ENCODE results near the gene FCHO2.
"Not testable (repeated sequence)": the region's sequence is repeated elsewhere in the genome, so short reads cannot be mapped to it uniquely, and the experiment has no call there.

FCHO2 gene

DNA sequence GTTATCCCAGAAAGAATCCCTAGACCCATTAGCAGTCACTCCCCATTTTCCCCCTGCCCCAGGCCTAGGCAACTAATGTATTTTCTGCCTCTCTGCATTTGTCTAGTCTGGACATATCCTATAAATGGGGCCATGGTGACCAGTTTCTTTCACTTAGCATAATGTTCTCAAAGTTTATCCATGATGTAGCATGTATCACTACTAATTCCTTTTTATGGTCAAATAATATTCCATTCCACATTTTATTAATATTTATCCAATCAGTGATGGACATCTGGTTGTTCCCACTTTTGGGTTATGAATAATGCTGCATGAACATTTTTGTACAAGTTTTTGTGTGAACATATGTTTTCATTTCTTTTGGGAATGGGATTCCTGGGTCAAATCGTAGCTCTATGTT, 1.5 kb downstream of the FCHO2 start:
- Histone ChIP-seq H3K4me3 (ENCODE audit: low read depth in 1 of 2, low read length in 2 of 2) (peak overlapping the region in 1 of 2 donors; percentile 69), H3K9me3 (ENCODE audit: low read length) (no peaks in the 10 kb centered on the region), H3K36me3 (ENCODE audit: insufficient read depth, low read length) (no peaks in the 10 kb centered on the region), H3K9ac (ENCODE audit: low read length) (peak overlapping the region; percentile 63), H3K4me1 (ENCODE audit: insufficient read depth, low read length) (peaks cover 34% of the 10 kb centered on the region), H3K27me3 (ENCODE audit: control insufficient read depth in 1 of 2, insufficient read depth in 2 of 2, low read length in 2 of 2) (no peaks in the 10 kb centered on the region), H3K27ac (ENCODE audit: low read depth, low read length) (no peak overlapping the region)

DNA sequence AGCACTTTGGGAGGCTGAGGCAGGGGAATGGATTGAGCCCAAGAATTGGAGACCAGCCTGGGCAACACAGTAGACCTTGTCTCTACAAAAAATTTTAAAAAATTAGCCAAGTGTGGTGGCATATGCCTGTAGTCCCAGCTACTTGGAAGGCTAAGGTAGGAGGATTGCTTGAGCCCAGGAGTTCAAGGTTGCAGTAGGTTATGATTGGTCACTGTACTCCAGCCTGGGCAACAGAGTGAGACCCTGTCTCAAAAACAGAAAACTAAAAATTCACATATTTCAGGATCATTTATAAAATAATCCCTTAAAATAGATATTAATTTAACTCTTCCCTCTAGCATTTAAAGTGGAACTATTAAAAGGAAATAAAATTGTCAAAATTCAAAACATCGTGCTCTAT, 3.4 kb downstream of the FCHO2 start:
- H3K4me1 ChIP-seq (ENCODE audit: insufficient read depth, low read length), result peaks cover 27% of the 10 kb centered on the region
- no peaks in the 10 kb centered on the region for H3K27me3 ChIP-seq (ENCODE audit: control insufficient read depth in 1 of 2, insufficient read depth in 2 of 2, low read length in 2 of 2)
- no peak overlapping the region for H3K4me3 ChIP-seq (ENCODE audit: low read depth in 1 of 2, low read length in 2 of 2)
- no peaks in the 10 kb centered on the region for H3K9me3 ChIP-seq (ENCODE audit: low read length)
- no peak overlapping the region for H3K9ac ChIP-seq (ENCODE audit: low read length)
- no peak overlapping the region for H3K27ac ChIP-seq (ENCODE audit: low read depth, low read length)
- no peaks in the 10 kb centered on the region for H3K36me3 ChIP-seq (ENCODE audit: insufficient read depth, low read length)

DNA sequence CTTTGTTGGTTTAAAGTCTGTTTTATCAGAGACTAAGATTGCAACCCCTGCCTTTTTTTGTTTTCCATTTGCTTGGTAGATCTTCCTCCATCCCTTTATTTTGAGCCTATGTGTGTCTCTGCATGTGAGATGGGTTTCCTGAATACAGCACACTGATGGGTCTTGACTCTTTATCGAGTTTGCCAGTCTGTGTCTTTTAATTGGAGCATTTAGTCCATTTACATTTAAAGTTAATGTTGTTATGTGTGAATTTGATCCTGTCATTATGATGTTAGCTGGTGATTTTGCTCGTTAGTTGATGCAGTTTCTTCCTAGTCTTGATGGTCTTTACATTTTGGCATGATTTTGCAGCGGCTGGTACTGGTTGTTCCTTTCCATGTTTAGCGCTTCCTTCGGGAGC, 18.6 kb downstream of the FCHO2 start:
- H3K9ac ChIP-seq (ENCODE audit: low read length); H3K4me3 ChIP-seq (ENCODE audit: low read depth in 1 of 2, low read length in 2 of 2); H3K4me1 ChIP-seq (ENCODE audit: insufficient read depth, low read length); H3K9me3 ChIP-seq (ENCODE audit: low read length); H3K27ac ChIP-seq (ENCODE audit: low read depth, low read length); H3K27me3 ChIP-seq (ENCODE audit: control insufficient read depth in 1 of 2, insufficient read depth in 2 of 2, low read length in 2 of 2); H3K36me3 ChIP-seq (ENCODE audit: insufficient read depth, low read length): not testable (repeated sequence)

DNA sequence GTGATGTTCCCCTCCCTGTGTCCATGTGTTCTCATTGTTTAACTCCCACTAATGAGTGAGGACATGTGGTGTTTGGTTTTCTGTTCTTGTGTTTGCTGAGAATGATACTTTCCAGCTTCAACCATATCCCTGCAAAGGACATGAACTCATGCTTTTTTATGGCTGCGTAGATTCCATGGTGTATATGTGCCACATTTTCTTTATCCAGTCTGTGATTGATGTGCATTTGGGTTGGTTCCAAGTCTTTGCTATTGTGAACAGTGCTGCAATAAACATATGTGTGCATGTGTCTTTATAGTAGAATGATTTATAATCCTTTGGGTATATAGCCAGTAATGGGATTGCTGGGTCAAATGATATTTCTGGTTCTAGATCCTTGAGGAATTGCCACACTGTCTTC, 21.0 kb downstream of the FCHO2 start:
- not testable (repeated sequence) for H3K9ac ChIP-seq (ENCODE audit: low read length); H3K36me3 ChIP-seq (ENCODE audit: insufficient read depth, low read length); H3K9me3 ChIP-seq (ENCODE audit: low read length); H3K4me3 ChIP-seq (ENCODE audit: low read depth in 1 of 2, low read length in 2 of 2); H3K4me1 ChIP-seq (ENCODE audit: insufficient read depth, low read length); H3K27ac ChIP-seq (ENCODE audit: low read depth, low read length); H3K27me3 ChIP-seq (ENCODE audit: control insufficient read depth in 1 of 2, insufficient read depth in 2 of 2, low read length in 2 of 2)

DNA sequence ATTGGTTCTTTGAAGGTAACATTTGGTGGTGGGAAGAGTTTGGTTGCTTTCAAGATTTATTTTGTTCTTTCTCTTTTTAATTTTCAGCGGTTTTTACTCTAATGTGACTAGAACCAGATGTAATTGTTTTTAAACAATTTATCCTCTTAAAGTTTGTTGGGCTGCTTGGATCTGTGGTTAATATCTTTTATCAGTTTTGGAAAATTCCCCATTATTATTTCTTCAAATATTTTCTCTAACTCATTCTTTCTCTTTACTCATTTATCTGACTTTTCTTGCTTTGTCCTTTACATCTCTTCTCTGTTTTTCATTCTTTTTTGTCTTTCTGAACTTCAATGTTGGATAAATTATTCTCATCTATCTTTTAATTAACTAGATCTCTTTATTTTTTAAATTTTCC, 29.9 kb downstream of the FCHO2 start:
- Histone ChIP-seq H3K4me1 (ENCODE audit: insufficient read depth, low read length) (no peaks in the 10 kb centered on the region), H3K4me3 (ENCODE audit: low read depth in 1 of 2, low read length in 2 of 2) (no peak overlapping the region), H3K27me3 (ENCODE audit: control insufficient read depth in 1 of 2, insufficient read depth in 2 of 2, low read length in 2 of 2) (no peaks in the 10 kb centered on the region), H3K36me3 (ENCODE audit: insufficient read depth, low read length) (peaks cover 4% of the 10 kb centered on the region), H3K27ac (ENCODE audit: low read depth, low read length) (no peak overlapping the region), H3K9ac (ENCODE audit: low read length) (no peak overlapping the region), H3K9me3 (ENCODE audit: low read length) (no peaks in the 10 kb centered on the region)

DNA sequence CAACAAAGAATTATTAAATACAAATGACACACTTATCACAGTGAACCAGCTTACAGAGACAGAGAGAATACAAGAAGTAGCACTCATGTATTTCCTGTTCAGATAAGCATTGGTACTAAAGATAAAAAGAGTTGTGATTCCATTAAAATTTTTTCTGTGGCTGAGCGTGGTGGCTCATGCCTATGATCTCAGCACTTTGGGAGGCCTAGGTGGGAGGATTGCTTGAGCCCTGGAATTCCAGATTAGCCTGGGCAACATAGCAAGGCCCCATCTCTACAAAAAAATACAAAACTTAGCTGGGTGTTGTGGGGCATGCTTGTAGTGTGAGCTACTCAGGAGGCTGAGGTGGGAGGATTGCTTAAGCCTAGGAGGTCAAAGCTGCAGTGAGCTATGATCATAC, 32.9 kb downstream of the FCHO2 start:
- peaks cover 20% of the 10 kb centered on the region for H3K36me3 ChIP-seq (ENCODE audit: insufficient read depth, low read length)
- no peak overlapping the region for H3K27ac ChIP-seq (ENCODE audit: low read depth, low read length)
- no peaks in the 10 kb centered on the region for H3K4me1 ChIP-seq (ENCODE audit: insufficient read depth, low read length)
- no peaks in the 10 kb centered on the region for H3K9me3 ChIP-seq (ENCODE audit: low read length)
- H3K4me3 ChIP-seq (ENCODE audit: low read depth in 1 of 2, low read length in 2 of 2), result no peak overlapping the region
- no peaks in the 10 kb centered on the region for H3K27me3 ChIP-seq (ENCODE audit: control insufficient read depth in 1 of 2, insufficient read depth in 2 of 2, low read length in 2 of 2)
- no peak overlapping the region for H3K9ac ChIP-seq (ENCODE audit: low read length)

DNA sequence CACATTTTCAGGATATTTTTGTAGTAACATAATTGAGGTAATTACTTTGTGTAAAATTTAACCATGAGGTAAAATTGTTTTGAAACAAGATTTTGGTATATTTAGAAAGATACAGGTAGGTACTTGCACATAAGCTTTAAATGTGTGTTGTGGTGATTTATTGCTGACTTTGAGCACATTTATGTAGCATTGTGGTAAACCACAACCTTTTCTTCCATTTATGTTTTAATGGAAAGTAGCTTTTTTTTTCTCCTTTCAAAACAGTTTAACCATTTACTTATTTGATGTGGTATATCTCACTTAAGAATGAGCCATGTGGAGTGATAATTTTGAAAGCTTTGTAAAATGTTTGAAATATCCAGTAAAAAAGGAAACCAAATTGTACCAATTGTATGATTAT, 35.6 kb downstream of the FCHO2 start:
- no peak overlapping the region for H3K4me3 ChIP-seq (ENCODE audit: low read depth in 1 of 2, low read length in 2 of 2)
- no peak overlapping the region for H3K27ac ChIP-seq (ENCODE audit: low read depth, low read length)
- no peaks in the 10 kb centered on the region for H3K9me3 ChIP-seq (ENCODE audit: low read length)
- H3K4me1 ChIP-seq (ENCODE audit: insufficient read depth, low read length), result no peaks in the 10 kb centered on the region
- no peaks in the 10 kb centered on the region for H3K27me3 ChIP-seq (ENCODE audit: control insufficient read depth in 1 of 2, insufficient read depth in 2 of 2, low read length in 2 of 2)
- H3K9ac ChIP-seq (ENCODE audit: low read length), result no peak overlapping the region
- peaks cover 26% of the 10 kb centered on the region for H3K36me3 ChIP-seq (ENCODE audit: insufficient read depth, low read length)

DNA sequence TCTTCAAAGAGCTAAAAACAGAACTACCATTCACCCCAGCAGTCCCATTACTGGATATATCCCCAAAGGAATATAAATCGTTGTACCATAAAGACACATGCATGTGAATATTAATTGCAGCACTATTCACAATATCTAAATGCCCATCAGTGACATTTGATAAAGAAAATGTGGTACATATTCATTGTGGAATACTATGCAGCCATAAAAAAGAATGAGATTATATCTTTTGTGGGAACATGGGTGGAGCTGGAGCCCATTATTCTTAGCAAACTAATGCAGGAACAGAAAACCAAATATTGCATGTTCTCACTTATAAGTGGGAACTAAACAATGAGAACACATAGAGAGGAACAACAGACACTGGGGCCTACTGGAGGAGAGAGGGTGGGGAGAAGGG, 38.7 kb downstream of the FCHO2 start:
- H3K4me3 ChIP-seq (ENCODE audit: low read depth in 1 of 2, low read length in 2 of 2), result no peak overlapping the region
- H3K9me3 ChIP-seq (ENCODE audit: low read length), result no peaks in the 10 kb centered on the region
- peaks cover 36% of the 10 kb centered on the region for H3K36me3 ChIP-seq (ENCODE audit: insufficient read depth, low read length)
- H3K27ac ChIP-seq (ENCODE audit: low read depth, low read length), result no peak overlapping the region
- H3K9ac ChIP-seq (ENCODE audit: low read length), result no peak overlapping the region
- H3K27me3 ChIP-seq (ENCODE audit: control insufficient read depth in 1 of 2, insufficient read depth in 2 of 2, low read length in 2 of 2), result no peaks in the 10 kb centered on the region
- no peaks in the 10 kb centered on the region for H3K4me1 ChIP-seq (ENCODE audit: insufficient read depth, low read length)

DNA sequence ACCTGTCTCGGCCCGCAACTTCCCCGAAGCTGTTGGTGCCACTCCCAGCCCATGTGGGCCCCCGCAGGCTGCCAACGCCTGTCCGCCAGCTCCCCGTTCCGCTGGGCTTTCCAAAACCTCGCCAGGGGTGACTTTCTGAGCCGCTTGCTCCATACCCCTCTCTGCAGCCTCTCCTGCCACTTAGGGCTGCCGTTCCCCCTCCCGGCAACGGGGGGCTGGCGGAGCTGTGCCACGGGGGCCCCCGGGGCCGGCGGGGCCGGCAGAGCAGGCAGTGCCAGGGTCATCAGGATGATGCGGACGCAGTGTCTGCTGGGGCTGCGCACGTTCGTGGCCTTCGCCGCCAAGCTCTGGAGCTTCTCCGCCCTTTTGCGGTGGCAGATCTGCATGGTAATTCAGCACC, 40.8 kb downstream of the FCHO2 start:
- H3K27me3 ChIP-seq (ENCODE audit: control insufficient read depth in 1 of 2, insufficient read depth in 2 of 2, low read length in 2 of 2), result no peaks in the 10 kb centered on the region
- H3K4me1 ChIP-seq (ENCODE audit: insufficient read depth, low read length), result no peaks in the 10 kb centered on the region
- H3K27ac ChIP-seq (ENCODE audit: low read depth, low read length), result no peak overlapping the region
- H3K4me3 ChIP-seq (ENCODE audit: low read depth in 1 of 2, low read length in 2 of 2), result no peak overlapping the region
- H3K9ac ChIP-seq (ENCODE audit: low read length), result no peak overlapping the region
- H3K36me3 ChIP-seq (ENCODE audit: insufficient read depth, low read length), result peaks cover 24% of the 10 kb centered on the region
- H3K9me3 ChIP-seq (ENCODE audit: low read length), result no peaks in the 10 kb centered on the region

DNA sequence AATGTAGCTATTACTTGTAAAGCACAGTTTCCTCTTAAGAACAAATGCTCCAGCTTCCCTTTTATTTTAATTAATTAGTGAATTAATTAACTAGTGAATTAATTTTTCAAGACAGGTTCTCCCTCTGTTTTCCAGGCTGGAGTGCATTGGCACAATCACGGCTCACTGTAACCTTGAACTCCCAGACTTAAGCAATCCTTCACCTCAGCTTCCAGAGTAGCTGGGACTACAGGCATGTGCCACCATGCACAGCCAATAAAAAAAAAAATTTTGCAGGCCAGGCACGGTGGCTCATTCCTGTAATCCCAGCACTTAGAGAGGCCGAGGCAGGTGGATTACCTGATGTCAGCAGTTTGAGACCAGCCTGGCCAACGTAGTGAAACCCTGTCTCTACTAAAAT, 44.1 kb downstream of the FCHO2 start:
- no peak overlapping the region for H3K9ac ChIP-seq (ENCODE audit: low read length)
- H3K27ac ChIP-seq (ENCODE audit: low read depth, low read length), result no peak overlapping the region
- H3K4me3 ChIP-seq (ENCODE audit: low read depth in 1 of 2, low read length in 2 of 2), result no peak overlapping the region
- H3K9me3 ChIP-seq (ENCODE audit: low read length), result no peaks in the 10 kb centered on the region
- peaks cover 10% of the 10 kb centered on the region for H3K36me3 ChIP-seq (ENCODE audit: insufficient read depth, low read length)
- H3K4me1 ChIP-seq (ENCODE audit: insufficient read depth, low read length), result no peaks in the 10 kb centered on the region
- no peaks in the 10 kb centered on the region for H3K27me3 ChIP-seq (ENCODE audit: control insufficient read depth in 1 of 2, insufficient read depth in 2 of 2, low read length in 2 of 2)

DNA sequence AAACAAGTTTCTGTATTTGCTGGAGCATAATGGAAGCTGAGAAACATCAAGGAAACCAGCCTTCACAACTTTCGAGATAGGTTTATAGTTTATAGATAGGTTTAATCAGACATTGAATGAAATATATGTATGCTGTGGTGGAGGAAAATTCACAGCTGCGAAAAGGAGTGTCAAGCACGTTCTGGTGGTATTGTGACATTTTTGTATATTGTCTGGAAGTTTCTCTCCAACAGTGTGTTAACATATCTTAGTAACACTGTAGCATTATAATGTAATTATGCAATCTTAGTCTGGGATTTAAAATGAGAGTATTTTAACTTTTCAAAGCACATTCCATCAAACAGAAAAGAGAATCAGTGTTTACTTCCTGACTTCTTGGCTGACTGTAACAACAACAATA, 50.0 kb downstream of the FCHO2 start:
- Histone ChIP-seq H3K27me3 (ENCODE audit: control insufficient read depth in 1 of 2, insufficient read depth in 2 of 2, low read length in 2 of 2) (no peaks in the 10 kb centered on the region), H3K27ac (ENCODE audit: low read depth, low read length) (no peak overlapping the region), H3K36me3 (ENCODE audit: insufficient read depth, low read length) (peaks cover 16% of the 10 kb centered on the region), H3K9ac (ENCODE audit: low read length) (no peak overlapping the region), H3K4me3 (ENCODE audit: low read depth in 1 of 2, low read length in 2 of 2) (no peak overlapping the region), H3K9me3 (ENCODE audit: low read length) (no peaks in the 10 kb centered on the region), H3K4me1 (ENCODE audit: insufficient read depth, low read length) (no peaks in the 10 kb centered on the region)

DNA sequence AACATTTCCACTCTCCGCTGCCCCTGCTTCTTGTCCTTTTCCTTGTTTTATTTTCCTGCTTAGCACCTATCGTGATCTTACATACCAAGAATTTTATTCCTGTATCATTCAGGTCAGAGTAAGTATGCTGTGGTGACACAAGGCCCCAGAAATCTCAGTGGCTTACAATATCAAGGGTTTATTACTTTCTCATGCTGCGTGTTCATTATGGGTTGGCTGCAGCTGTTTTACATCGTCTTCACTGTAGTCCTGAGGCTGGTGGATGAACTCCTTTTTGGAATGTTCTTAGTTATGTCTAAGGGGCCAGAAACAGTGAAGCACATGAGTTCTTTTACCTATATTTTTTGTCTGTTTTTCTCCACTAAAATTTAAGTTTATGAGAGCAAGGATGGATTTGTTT, 51.2 kb downstream of the FCHO2 start:
- H3K36me3 ChIP-seq (ENCODE audit: insufficient read depth, low read length), result peaks cover 16% of the 10 kb centered on the region
- H3K27me3 ChIP-seq (ENCODE audit: control insufficient read depth in 1 of 2, insufficient read depth in 2 of 2, low read length in 2 of 2), result no peaks in the 10 kb centered on the region
- H3K9me3 ChIP-seq (ENCODE audit: low read length), result no peaks in the 10 kb centered on the region
- H3K27ac ChIP-seq (ENCODE audit: low read depth, low read length), result no peak overlapping the region
- H3K4me1 ChIP-seq (ENCODE audit: insufficient read depth, low read length), result no peaks in the 10 kb centered on the region
- no peak overlapping the region for H3K4me3 ChIP-seq (ENCODE audit: low read depth in 1 of 2, low read length in 2 of 2)
- no peak overlapping the region for H3K9ac ChIP-seq (ENCODE audit: low read length)
